ENCODE results near the gene FUCA2.
"Not testable (repeated sequence)": the region's sequence is repeated elsewhere in the genome, so short reads cannot be mapped to it uniquely, and the experiment has no call there.

Gene FUCA2

GRCh38 chr6:143449082-143449713, 62.3 kb downstream of the FUCA2 start:
- in situ Hi-C loops (cut with HindIII; ENCODE audit: low sequenced_read_pairs) = no loop called here

- in situ Hi-C loops (cut with HindIII; ENCODE audit: low sequenced_read_pairs) = not testable (repeated sequence)
Observed at GRCh38 chr6:143447865-143448264, 63.7 kb downstream of the FUCA2 start.
